HG02852 (cell line): Measurements from ENCODE around the gene S1PR2.
"Not testable (repeated sequence)": the region's sequence is repeated elsewhere in the genome, so short reads cannot be mapped to it uniquely, and the experiment has no call there.

ENCODE experiments used
- ATAC-seq: cut with Tn5 transposase; IDR thresholded peaks from one replicate; pipeline ENCODE4 v1.9.1; 2021; ENCODE audit warnings: mild to moderate bottlenecking, moderate library complexity; ENCODE audit not compliant: unreplicated experiment

The S1PR2 gene

GRCh38 chr19:10255358-10255757 is 24.2 kb upstream of the S1PR2 start:
- no peak for ATAC-seq

DNA sequence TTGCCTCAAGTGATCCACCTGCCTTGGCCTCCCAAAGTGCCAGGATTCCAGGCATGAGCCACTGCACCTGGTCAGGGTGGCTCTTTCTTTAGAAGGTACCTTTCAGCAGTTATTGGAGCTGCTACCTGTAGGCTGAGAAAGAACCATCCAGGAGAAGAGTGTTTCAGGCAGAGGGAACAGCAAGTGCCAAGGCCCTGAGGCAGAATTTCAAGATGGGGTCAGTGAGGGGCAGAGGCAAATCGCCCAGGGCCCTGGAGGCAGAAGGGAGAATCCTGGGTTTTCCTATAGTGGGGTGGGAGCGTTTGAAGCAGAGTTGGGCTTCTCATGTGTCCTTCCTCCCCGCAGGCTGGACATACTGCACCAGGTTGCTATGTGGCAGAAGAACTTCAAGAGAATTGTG is 23.1 kb upstream of the S1PR2 start:
- no peak for ATAC-seq

DNA sequence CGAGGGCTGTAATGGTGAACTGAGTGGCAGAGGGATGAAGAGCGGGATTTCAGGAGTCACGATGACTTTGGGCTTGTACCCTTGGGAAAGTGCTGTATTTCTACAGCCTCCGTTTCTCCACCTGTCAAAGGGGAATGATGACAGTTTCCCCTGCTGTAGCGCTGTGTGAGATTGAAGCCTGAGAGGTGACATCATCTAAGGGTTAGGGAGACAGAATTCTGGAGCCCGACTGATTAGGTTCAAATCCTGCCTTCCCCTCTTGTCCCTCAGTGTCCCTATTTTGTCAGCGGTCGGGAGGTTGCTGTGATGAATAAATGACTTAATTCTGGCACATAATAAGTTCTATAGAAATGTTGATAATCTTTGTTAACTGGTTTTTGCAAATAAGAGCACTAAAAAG is 21.6 kb upstream of the S1PR2 start:
- no peak for ATAC-seq

GRCh38 chr19:10251792-10252694 is 20.9 kb upstream of the S1PR2 start, which contains the start of gene MRPL4:
Gene MRPL4, plus strand, starts transcription at chr19:10252214. Its CDS starts 40 bp downstream, at chr19:10252254.
- ATAC-seq, result peak; percentile 83

DNA sequence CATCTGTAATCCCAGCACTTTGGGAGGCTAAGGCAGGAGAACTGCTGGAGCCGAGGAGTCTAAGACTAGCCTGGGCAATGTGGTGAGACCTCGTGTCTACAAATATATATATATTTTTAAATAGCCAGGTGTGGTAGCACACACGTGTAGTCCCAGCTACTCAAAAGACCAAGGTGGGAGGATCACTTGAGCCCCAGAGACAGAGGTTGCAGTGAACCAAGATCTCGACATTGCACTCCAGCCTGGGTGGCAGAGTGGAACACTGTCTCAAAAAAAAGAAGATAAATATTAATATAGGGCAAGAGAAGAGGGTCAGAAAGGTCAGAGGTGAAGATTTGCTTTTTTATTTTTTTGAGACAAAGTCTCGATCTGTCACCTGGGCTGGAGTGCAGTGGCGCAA is 15.4 kb upstream of the S1PR2 start:
- no peak for ATAC-seq

DNA sequence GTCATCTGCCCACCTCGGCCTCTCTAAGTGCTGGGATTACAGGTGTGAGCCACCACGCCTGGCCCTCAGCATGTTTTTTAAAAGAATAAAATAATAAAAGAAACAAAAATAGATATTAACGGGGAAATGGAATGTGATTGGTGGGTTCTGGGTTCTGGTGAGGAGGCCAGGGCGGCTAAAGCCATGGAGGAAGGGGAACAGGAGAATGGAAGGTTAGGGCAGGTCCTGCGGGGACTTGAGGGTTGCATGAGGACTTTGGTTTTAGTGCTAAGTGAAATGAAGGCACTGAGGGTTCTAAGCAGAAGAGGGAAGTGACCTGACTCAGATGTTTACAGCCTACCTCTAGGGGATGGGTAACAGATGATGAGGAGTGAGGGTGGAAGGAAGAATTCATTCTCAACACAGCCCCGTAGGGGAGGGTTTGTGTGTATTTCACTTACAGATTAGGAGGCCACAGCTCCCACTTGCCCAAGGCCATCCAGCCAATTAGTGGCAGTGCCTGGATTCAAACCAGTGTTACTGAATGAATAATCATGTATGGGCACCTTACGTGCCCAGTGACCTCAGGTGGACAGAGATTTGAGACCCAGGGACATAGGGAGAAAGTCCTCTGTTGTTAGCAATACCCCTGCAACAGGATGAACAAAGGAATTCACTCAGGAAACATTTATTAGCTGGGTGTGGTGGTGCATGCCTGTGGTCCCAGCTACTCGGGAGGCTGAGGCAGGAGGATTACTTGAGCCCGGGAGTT is 14.2 kb upstream of the S1PR2 start:
- no peak for ATAC-seq

GRCh38 chr19:10243606-10244005 is 12.5 kb upstream of the S1PR2 start:
- no peak for ATAC-seq

- ATAC-seq, result not testable (repeated sequence)
Measured at GRCh38 chr19:10241826-10242449, 10.8 kb upstream of the S1PR2 start.

DNA sequence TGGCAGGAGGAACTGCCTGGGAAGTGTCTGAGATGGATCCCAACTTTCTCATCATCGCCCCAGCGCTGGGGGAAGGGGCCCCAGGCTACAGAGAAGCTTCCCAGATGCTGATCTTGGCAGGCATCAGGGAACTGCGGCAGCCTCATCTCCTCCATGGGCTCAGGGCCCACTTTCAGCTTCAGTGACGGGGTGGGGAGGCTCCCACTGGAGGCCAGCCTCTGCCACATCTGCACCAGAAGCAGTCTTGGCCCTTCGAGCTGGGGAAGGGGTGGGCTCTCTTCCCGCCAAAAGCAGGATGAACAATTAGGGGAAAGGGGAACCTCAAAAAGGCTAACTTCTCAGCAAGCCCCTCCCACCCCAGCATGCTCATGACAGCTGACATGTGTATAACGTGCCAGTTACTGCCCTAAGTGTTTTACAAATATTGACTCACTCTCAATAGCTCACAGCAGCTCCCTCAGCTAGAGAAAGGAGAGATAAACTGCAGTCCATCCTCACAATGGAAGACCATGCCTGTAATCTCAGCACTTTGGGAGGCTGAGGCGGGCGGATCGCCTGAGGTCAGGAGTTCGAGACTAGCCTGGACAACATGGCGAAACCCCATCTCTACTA is 7.1 kb upstream of the S1PR2 start:
- ATAC-seq, result no peak

- no peak for ATAC-seq
Measured at GRCh38 chr19:10237702-10238101, 6.6 kb upstream of the S1PR2 start.

GRCh38 chr19:10235409-10235808 is 4.3 kb upstream of the S1PR2 start:
- ATAC-seq, result not testable (repeated sequence)

DNA sequence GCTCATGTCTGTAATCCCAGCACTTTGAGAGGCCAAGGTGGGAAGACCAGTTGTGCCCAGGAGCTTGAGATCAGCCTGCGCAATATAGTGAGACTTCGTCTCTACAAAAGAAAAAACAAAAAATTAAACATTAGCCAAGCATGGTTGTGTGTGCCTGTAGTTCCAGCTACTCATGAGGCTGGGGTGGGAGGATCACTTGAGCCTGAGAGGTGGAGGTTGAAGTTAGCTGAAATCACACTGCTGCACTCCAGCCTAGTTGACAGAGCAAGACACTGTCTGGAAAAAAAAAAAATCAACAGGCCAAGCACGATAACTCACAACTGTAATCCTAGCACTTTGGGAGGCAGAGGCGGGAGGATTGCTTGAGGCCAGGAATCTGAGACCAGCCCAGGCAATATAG is 3.9 kb upstream of the S1PR2 start:
- ATAC-seq, result no peak

GRCh38 chr19:10233946-10234345 is 2.8 kb upstream of the S1PR2 start:
- ATAC-seq, result no peak

GRCh38 chr19:10231612-10232228 is 589 bp upstream of the S1PR2 start:
- ATAC-seq, result no peak

DNA sequence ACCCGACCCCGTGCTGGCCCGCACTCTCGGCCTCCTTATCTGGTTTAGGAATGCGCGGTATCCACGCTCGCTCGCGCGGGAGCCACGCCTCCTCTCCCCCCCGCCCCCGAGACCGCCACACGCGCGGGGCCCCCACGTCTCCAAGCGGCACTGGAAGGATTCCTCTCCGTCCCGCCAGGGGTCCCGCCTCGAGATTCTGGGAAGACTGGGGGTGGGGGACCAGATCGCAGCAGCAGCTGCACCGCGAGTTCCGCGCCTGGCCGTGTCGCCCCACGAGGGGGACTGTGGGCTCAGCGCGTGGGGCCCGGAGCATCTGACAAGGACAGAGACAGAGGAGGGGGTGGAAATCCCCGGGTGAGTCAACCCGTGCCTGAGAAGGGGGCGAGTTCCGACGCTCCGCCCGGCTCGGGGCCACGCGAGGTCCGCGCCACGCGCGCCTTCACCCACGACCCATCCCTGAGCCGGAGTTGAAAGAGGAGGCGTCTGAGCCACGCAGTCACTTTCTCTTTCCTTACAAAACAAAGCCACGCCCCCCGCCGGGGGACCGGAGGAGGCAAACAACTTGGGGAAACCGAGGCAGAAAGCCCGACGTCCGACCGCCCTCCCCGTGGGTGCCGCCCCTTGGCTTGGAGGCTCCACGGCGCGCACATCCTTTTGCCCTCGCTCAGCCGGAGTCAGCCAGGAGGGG is 814 bp downstream of the S1PR2 start:
- ATAC-seq, result no peak

GRCh38 chr19:10228920-10229319 is 2.2 kb downstream of the S1PR2 start:
- ATAC-seq, result no peak

DNA sequence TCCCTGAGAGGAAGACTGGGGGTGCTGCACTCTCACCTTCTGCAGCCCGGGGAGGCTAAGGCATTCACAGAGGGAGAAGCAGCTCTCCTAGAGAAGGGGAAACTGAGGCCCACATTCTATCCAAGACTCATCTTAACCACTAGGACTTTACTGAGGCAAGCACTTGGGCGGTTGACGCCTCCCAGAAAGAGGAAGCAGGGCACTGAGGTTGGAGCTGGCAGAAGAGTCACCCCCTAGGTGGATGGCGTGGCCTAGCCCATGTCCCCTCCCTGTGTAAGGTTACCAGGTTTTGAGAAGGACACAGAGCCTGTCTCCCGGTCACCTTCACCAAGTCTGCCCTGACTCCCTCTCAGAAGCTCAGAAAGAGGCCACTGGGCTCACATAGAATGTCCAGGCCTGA is 2.7 kb downstream of the S1PR2 start:
- no peak for ATAC-seq

- ATAC-seq, result no peak
Measured at GRCh38 chr19:10227026-10227971, 3.8 kb downstream of the S1PR2 start.
